Liver (tissue), 9 donors: ENCODE measurements around the gene SLC47A2. TPM values are rescaled to one million over a fixed set of nuclear protein-coding genes. Genes with fewer than 3 reads are reported as not detected.

Experiments
- DNase-seq: peaks from one replicate; pipeline ENCODE4 v3.0.0-alpha.2; 2017; ENCODE audit warnings: low spot score
- H3K27ac ChIP-seq, 2 donors: one replicate each; pipeline ENCODE4 v1.7.0; 2013; ENCODE audit warnings: inconsistent platforms in 2 of 2, low read length in 2 of 2, control low read depth in 1 of 2, low read depth in 1 of 2, mild to moderate bottlenecking in 1 of 2
- H3K27me3 ChIP-seq, 4 donors: one replicate each; pipeline versions ENCODE4 v1.6.1 to v1.7.0; 2013; ENCODE audit warnings: low read length in 3 of 4, inconsistent platforms in 1 of 4, mild to moderate bottlenecking in 1 of 4, moderate library complexity in 1 of 4; ENCODE audit not compliant: control insufficient read depth in 4 of 4, insufficient read depth in 4 of 4
- H3K36me3 ChIP-seq, 4 donors: one replicate each; pipeline versions ENCODE4 v1.6.1 to v1.7.0; 2013; ENCODE audit warnings: low read length in 3 of 4, mild to moderate bottlenecking in 3 of 4, low read depth in 1 of 4, moderate library complexity in 1 of 4; ENCODE audit not compliant: control insufficient read depth in 4 of 4, insufficient read depth in 3 of 4
- H3K4me1 ChIP-seq, 4 donors: one replicate each; pipeline versions ENCODE4 v1.6.1 to v1.7.0; 2013; ENCODE audit warnings: low read length in 3 of 4, mild to moderate bottlenecking in 3 of 4, moderate library complexity in 1 of 4; ENCODE audit not compliant: control insufficient read depth in 4 of 4, insufficient read depth in 4 of 4
- H3K4me3 ChIP-seq, 3 donors: one replicate each; pipeline versions ENCODE4 v1.6.1 to v1.7.0; 2013; ENCODE audit warnings: low read length in 3 of 3, control low read depth in 1 of 3, low read depth in 1 of 3, mild to moderate bottlenecking in 1 of 3
- H3K9ac ChIP-seq, 2 donors: one replicate each; pipeline ENCODE4 v1.7.0; 2013; ENCODE audit warnings: low read length in 2 of 2, mild to moderate bottlenecking in 2 of 2, moderate library complexity in 2 of 2, control low read depth in 1 of 2, low read depth in 1 of 2
- H3K9me3 ChIP-seq, 4 donors: one replicate each; pipeline versions ENCODE4 v1.6.1 to v1.7.0; 2013; ENCODE audit warnings: low read length in 3 of 4; ENCODE audit not compliant: control insufficient read depth in 4 of 4
- ATF3 ChIP-seq: IDR thresholded peaks from 2 replicates; pipeline ENCODE4 v1.6.1; 2016; ENCODE audit warnings: antibody characterized with exemption
- CTCF ChIP-seq: fragments of 150-350 bp; IDR thresholded peaks from 2 replicates; pipeline ENCODE4 v1.5.1; 2017; ENCODE audit warnings: improper control_type of control experiment, low read depth, low read length; ENCODE audit not compliant: missing input control
- EGR1 ChIP-seq, 2 donors: IDR thresholded peaks; 2 replicates each; pipeline ENCODE4 v1.6.1; 2016 to 2018; ENCODE audit warnings: antibody characterized with exemption in 2 of 2, low read depth in 2 of 2
- FOXA1 ChIP-seq: IDR thresholded peaks from 2 replicates; pipeline ENCODE4 v1.6.1; 2016; ENCODE audit warnings: antibody characterized with exemption
- FOXA2 ChIP-seq: IDR thresholded peaks from 2 replicates; pipeline ENCODE4 v1.6.1; 2016; ENCODE audit warnings: antibody characterized with exemption
- GABPA ChIP-seq, 2 donors: IDR thresholded peaks in 1 of 2; conservative IDR thresholded peaks in 1 of 2; 2 replicates each; pipeline ENCODE4 v1.6.1; 2016; ENCODE audit warnings: antibody characterized with exemption in 2 of 2, mild to moderate bottlenecking in 1 of 2, moderate library complexity in 1 of 2
- HNF4A ChIP-seq, 2 donors: conservative IDR thresholded peaks; 2 replicates each; pipeline ENCODE4 v1.6.1; 2016; ENCODE audit warnings: antibody characterized with exemption in 2 of 2, mild to moderate bottlenecking in 2 of 2
- HNF4G ChIP-seq: IDR thresholded peaks from 2 replicates; pipeline ENCODE4 v1.6.1; 2016; ENCODE audit warnings: antibody characterized with exemption
- JUND ChIP-seq, 2 donors: IDR thresholded peaks; 2 replicates each; pipeline ENCODE4 v1.6.1; 2016; ENCODE audit warnings: antibody characterized with exemption in 2 of 2
- MAX ChIP-seq: IDR thresholded peaks from 2 replicates; pipeline ENCODE4 v1.6.1; 2016; ENCODE audit warnings: antibody characterized with exemption
- NR2F2 ChIP-seq: IDR thresholded peaks from 2 replicates; pipeline ENCODE4 v1.6.1; 2016; ENCODE audit warnings: antibody characterized with exemption
- RAD21 ChIP-seq, 2 donors: IDR thresholded peaks; 2 replicates each; pipeline ENCODE4 v1.6.1; 2016; ENCODE audit warnings: antibody characterized with exemption in 2 of 2, mild to moderate bottlenecking in 2 of 2
- REST ChIP-seq: IDR thresholded peaks from 2 replicates; pipeline ENCODE4 v1.6.1; 2016; ENCODE audit warnings: antibody characterized with exemption, mild to moderate bottlenecking
- RXRA ChIP-seq, 2 donors: IDR thresholded peaks; 2 replicates each; pipeline ENCODE4 v1.6.1; 2017 to 2018; ENCODE audit warnings: antibody characterized with exemption in 2 of 2, mild to moderate bottlenecking in 1 of 2
- SP1 ChIP-seq: IDR thresholded peaks from 2 replicates; pipeline ENCODE4 v1.6.1; 2018; ENCODE audit warnings: antibody characterized with exemption, mild to moderate bottlenecking
- TAF1 ChIP-seq: conservative IDR thresholded peaks from 2 replicates; pipeline ENCODE4 v1.6.1; 2016; ENCODE audit warnings: antibody characterized with exemption, mild to moderate bottlenecking
- YY1 ChIP-seq: IDR thresholded peaks from 2 replicates; pipeline ENCODE4 v1.6.1; 2016; ENCODE audit warnings: antibody characterized with exemption, mild to moderate bottlenecking
- ZBTB33 ChIP-seq: IDR thresholded peaks from 2 replicates; pipeline ENCODE4 v1.6.1; 2016; ENCODE audit warnings: antibody characterized with exemption
- WGBS: extraction: QIAGEN DNeasy Blood & Tissue Kit; methylation state at CpG from one replicate; pipeline ENCODE4 v1.1.7; 2013; 5-methylcytosine and 5-hydroxymethylcytosine counted together
- polyA plus RNA-seq, 2 donors: library from polyadenylated mRNA; stranded (reverse) in 1 of 2; unstranded in 1 of 2; fragments of 200-250 nt in 1 of 2; fragments of >200 nt in 1 of 2; fragmentation: Nextera tagmentation in 1 of 2; extraction: Ambion mirVana in 1 of 2; gene quantifications; one replicate each; pipeline versions ENCODE4 v1.2.1 to v1.2.3, GENCODE V29; 2013 to 2015
- total RNA-seq, 2 donors: library from RNA; depleted of rRNA; stranded (reverse); fragments of >200 nt; gene quantifications; one replicate each; pipeline ENCODE4 v1.2.3, GENCODE V29; 2014
- donor health status: healthy.
- donor health status: healthy.
- donor health status: healthy.
- donor health status: healthy.
- donor health status: healthy.

The SLC47A2 gene
- total and polyA plus RNA-seq, 4 donors, result 0.08 TPM; not detected in 3

GRCh38 chr17:19718613-19719354 lies 2.4 kb upstream of the SLC47A2 start:
- Histone ChIP-seq H3K27ac (no peak overlapping the region), H3K9me3 (no peaks in the 10 kb centered on the region), H3K4me1 (peaks cover 0 to 8% (median 4%) of the 10 kb centered on the region in 4 donors), H3K4me3 (no peak overlapping the region), H3K9ac (no peak overlapping the region), H3K27me3 (no peaks in the 10 kb centered on the region), H3K36me3 (no peaks in the 10 kb centered on the region)
- no peak for DNase-seq
- TF ChIP-seq HNF4A (conservative IDR thresholded peaks at IDR 0.05) (no peak), JUND (IDR thresholded peaks at IDR 0.05) (no peak), MAX (no peak), SP1 (no peak), FOXA2 (no peak), RAD21 (IDR thresholded peaks at IDR 0.05) (peak; percentile 40 to 54), CTCF (peak; percentile 18), RXRA (IDR thresholded peaks at IDR 0.05) (no peak), FOXA1 (no peak), YY1 (no peak), HNF4G (no peak), NR2F2 (no peak), ATF3 (no peak)
- WGBS, result 86% methylated on average over 18 of the region's 18 CpGs

- no peaks in the 10 kb centered on the region for H3K36me3 ChIP-seq
- H3K9ac ChIP-seq, result no peak overlapping the region
- no peak overlapping the region for H3K4me3 ChIP-seq
- 77% methylated on average over 12 of the region's 12 CpGs for WGBS
- no peaks in the 10 kb centered on the region for H3K27me3 ChIP-seq
- peaks cover 0 to 8% (median 4%) of the 10 kb centered on the region in 4 donors for H3K4me1 ChIP-seq
- H3K27ac ChIP-seq, result no peak overlapping the region
- H3K9me3 ChIP-seq, result no peaks in the 10 kb centered on the region
- DNase-seq, result no peak
- TF ChIP-seq HNF4A (conservative IDR thresholded peaks at IDR 0.05) (peak; percentile 41 to 48), HNF4G (no peak)
Observed at GRCh38 chr17:19718041-19718612, 1.7 kb upstream of the SLC47A2 start.

GRCh38 chr17:19717411-19717908 lies 1.1 kb upstream of the SLC47A2 start:
- Histone ChIP-seq H3K4me1 (peaks cover 0 to 8% (median 4%) of the 10 kb centered on the region in 4 donors), H3K9ac (no peak overlapping the region), H3K27me3 (no peaks in the 10 kb centered on the region), H3K4me3 (no peak overlapping the region), H3K9me3 (no peaks in the 10 kb centered on the region), H3K27ac (no peak overlapping the region), H3K36me3 (no peaks in the 10 kb centered on the region)
- WGBS, result 90% methylated on average over 10 of the region's 10 CpGs
- no peak for DNase-seq
- no peak for TF ChIP-seq ZBTB33
- TF ChIP-seq ATF3, result no peak
- no peak for TF ChIP-seq GABPA (IDR thresholded peaks at IDR 0.05 in 1 of 2, conservative IDR thresholded peaks at IDR 0.05 in 1 of 2)
- no peak for TF ChIP-seq NR2F2
- no peak for TF ChIP-seq SP1
- no peak for TF ChIP-seq HNF4A (conservative IDR thresholded peaks at IDR 0.05)
- no peak for TF ChIP-seq MAX
- no peak for TF ChIP-seq EGR1 (IDR thresholded peaks at IDR 0.05; ENCODE audit: low read depth in 2 of 2)
- no peak for TF ChIP-seq YY1
- TF ChIP-seq RXRA (IDR thresholded peaks at IDR 0.05), result no peak
- TF ChIP-seq JUND (IDR thresholded peaks at IDR 0.05), result no peak
- no peak for TF ChIP-seq TAF1
- TF ChIP-seq RAD21 (IDR thresholded peaks at IDR 0.05), result no peak
- no peak for TF ChIP-seq REST
- no peak for TF ChIP-seq FOXA2
- no peak for TF ChIP-seq HNF4G
